GM19397 (cell line): Measurements from ENCODE around the gene ZNF763.
"Not testable (repeated sequence)": the region's sequence is repeated elsewhere in the genome, so short reads cannot be mapped to it uniquely, and the experiment has no call there.

Source experiments
- ATAC-seq: cut with Tn5 transposase; IDR thresholded peaks from one replicate; pipeline ENCODE4 v1.9.1; 2021; ENCODE audit warnings: mild to moderate bottlenecking, moderate library complexity; ENCODE audit not compliant: unreplicated experiment

Gene ZNF763

GRCh38 chr19:11964858-11965645 is at the start of gene ZNF763:
ZNF763 (plus strand) TSS chr19:11965040; CDS start chr19:11965209, 169 bp downstream.
- ATAC-seq = peak; percentile 89

- ATAC-seq = no peak
Observed at GRCh38 chr19:11921852-11922495, 42.9 kb upstream of the ZNF763 start.

GRCh38 chr19:11924886-11925650 is 39.8 kb upstream of the ZNF763 start, which contains the start of gene ZNF700:
ZNF700 (plus strand) TSS chr19:11925107; CDS start chr19:11925211, 104 bp downstream.
- peak; percentile 70 for ATAC-seq

GRCh38 chr19:11925651-11926187 is 39.1 kb upstream of the ZNF763 start:
- not testable (repeated sequence) for ATAC-seq

- no peak for ATAC-seq
Observed at GRCh38 chr19:11927227-11927626, 37.6 kb upstream of the ZNF763 start.

DNA sequence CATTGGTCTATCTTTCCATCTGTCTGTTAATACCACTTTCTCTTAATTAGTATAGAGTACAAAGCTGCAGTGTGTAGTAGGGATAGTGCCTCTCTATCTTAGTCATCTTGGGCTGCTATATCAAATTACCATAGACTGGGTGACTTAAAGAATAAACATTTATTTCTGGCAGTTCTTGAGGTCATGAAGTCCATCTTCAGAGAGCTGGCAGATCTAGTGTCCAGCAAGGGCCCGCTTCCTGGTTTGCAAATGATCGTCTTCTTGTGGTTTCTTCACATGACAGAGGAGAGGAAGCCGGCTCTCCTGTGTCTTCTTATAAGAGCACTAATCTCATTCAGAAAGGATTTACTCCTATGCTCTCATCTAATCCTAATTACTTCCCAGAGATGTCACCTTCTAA is 33.8 kb upstream of the ZNF763 start:
- ATAC-seq = no peak

GRCh38 chr19:11931513-11931912 is 33.3 kb upstream of the ZNF763 start:
- ATAC-seq = no peak

DNA sequence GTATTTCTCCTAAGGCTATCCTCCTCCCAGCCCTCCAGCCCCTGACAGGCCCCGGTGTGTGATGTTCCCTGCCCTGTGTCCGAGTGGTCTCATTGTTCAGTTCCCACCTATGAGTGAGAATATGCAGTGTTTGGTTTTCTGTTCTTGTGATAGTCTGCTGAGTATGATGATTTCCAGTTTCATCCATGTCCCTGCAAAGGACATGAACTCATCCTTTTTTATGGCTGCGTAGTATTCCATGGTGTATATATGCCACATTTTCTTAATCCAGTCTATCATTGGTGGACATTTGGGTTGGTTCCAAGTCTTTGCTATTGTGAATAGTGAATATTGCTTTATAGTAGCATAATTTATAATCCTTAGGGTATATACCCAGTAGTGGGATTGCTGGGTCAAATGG is 29.0 kb upstream of the ZNF763 start:
- not testable (repeated sequence) for ATAC-seq

DNA sequence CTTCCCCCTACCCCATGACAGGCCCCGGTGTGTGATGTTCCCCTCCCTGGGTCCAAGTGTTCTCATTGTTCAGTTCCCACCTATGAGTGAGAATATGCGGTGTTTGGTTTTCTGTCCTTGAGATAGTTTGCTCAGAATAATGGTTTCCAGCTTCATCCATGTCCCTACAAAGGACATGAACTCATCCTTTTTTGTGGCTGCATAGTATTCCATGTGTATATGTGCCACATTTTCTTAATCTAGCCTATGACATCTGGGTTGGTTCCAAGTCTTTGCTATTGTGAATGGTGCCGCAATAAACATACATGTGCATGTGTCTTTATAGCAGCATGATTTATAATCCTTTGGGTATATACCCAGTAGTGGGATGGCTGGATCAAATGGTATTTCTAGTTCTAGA is 26.5 kb upstream of the ZNF763 start:
- not testable (repeated sequence) for ATAC-seq

- ATAC-seq = not testable (repeated sequence)
Observed at GRCh38 chr19:11941361-11941887, 23.4 kb upstream of the ZNF763 start.

- ATAC-seq = no peak
Observed at GRCh38 chr19:11942008-11942842, 22.6 kb upstream of the ZNF763 start.

DNA sequence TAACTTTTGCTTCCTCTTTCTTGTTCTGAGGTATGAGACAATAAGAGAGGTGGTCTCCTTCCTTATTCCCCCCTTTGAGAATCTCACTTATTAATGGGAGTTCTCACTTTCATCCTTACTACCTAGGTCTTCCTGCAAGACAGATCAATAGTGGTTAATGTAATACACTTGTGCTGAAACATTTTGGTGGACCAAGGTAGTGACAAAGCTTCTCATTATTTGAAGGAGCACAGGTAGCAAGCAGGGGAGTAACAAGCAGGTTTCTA is 22.1 kb upstream of the ZNF763 start:
- ATAC-seq = no peak

- ATAC-seq = no peak
Observed at GRCh38 chr19:11944656-11945055, 20.2 kb upstream of the ZNF763 start.

DNA sequence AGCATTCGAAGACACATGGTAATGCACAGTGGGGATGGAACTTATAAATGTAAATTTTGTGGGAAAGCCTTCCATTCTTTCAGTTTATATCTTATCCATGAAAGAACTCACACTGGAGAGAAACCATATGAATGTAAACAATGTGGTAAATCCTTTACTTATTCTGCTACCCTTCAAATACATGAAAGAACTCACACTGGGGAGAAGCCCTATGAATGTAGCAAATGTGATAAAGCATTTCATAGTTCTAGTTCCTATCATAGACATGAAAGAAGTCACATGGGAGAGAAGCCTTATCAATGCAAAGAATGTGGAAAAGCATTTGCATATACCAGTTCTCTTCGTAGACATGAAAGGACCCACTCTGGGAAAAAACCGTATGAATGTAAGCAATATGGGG is 16.2 kb upstream of the ZNF763 start:
- no peak for ATAC-seq

DNA sequence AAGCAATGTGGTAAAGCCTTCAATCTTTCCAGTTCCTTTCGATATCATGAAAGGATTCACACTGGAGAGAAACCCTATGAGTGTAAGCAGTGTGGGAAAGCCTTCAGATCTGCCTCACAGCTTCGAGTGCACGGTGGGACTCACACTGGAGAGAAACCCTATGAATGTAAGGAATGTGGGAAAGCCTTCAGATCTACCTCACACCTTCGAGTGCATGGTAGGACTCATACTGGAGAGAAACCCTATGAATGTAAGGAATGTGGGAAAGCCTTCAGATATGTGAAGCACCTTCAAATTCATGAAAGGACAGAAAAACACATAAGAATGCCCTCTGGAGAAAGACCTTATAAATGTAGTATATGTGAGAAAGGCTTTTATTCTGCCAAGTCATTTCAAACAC is 15.6 kb upstream of the ZNF763 start:
- ATAC-seq = no peak

GRCh38 chr19:11949614-11950080 is 15.2 kb upstream of the ZNF763 start:
- ATAC-seq = not testable (repeated sequence)

GRCh38 chr19:11950312-11950711 is 14.5 kb upstream of the ZNF763 start:
- no peak for ATAC-seq

- no peak for ATAC-seq
Observed at GRCh38 chr19:11963566-11964355, 1.1 kb upstream of the ZNF763 start.

DNA sequence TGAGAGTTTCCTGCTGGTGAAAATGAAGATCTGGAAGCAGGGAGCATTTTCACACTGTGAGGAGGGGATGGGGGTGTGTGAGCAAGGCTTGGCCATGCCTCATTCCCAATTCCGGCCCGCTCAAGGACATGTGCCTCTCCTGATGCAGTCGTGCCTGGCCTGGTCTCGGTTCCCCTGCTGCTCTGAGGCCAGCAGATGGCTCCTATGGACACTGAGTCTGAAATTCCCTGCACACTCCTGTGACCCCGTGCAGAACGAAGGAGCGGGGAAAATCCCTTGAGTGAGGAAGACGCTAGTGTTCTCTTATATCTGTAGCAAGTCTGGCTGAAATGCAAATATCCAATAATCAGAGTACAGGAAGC is 363 bp upstream of the ZNF763 start:
- ATAC-seq = no peak

DNA sequence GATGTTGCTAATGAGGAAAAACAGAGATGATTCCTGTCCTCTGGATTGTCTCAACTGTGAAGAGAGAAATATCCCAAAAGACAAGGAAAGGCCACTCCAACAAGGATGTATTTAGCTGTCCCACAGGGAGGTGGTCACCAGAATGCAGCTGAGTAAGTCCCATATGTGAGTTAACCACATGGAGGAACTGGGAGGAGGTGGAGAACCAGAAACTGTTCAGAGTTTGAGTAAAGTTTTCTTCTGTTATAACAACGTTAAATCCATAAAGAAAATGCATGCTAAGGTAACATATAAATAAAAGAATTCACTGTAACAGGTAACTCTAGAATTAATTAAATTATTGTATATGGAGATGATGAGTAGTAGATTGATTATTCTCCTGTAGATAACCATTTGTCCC is 5.3 kb downstream of the ZNF763 start:
- no peak for ATAC-seq
